Endothelial cell (in vitro differentiated cells): ENCODE measurements around the gene GBX1. TPM values are rescaled to one million over a fixed set of nuclear protein-coding genes. Genes with fewer than 3 reads are reported as not detected.

ENCODE experiments used
- DNase-seq: peaks from one replicate; pipeline ENCODE4 v3.0.0; 2021; ENCODE audit warnings: low spot score
- H3K27ac Mint-ChIP-seq: one replicate; pipeline ENCODE4 v1.8.0; 2021; ENCODE audit warnings: mixed read lengths, inconsistent platforms; ENCODE audit not compliant: unreplicated experiment
- H3K27me3 Mint-ChIP-seq: one replicate; pipeline ENCODE4 v1.8.0; 2021; ENCODE audit warnings: mild to moderate bottlenecking, moderate library complexity, mixed read lengths, inconsistent platforms; ENCODE audit not compliant: unreplicated experiment
- H3K36me3 Mint-ChIP-seq: one replicate; pipeline ENCODE4 v1.8.0; 2021; ENCODE audit warnings: mild to moderate bottlenecking, low read depth, mixed read lengths, inconsistent platforms; ENCODE audit not compliant: unreplicated experiment
- H3K4me1 Mint-ChIP-seq: one replicate; pipeline ENCODE4 v1.8.0; 2021; ENCODE audit warnings: mild to moderate bottlenecking, mixed read lengths, inconsistent platforms; ENCODE audit not compliant: unreplicated experiment
- H3K4me3 Mint-ChIP-seq: one replicate; pipeline ENCODE4 v1.8.0; 2021; ENCODE audit warnings: mild to moderate bottlenecking, mixed read lengths, inconsistent platforms; ENCODE audit not compliant: unreplicated experiment
- H3K9me3 Mint-ChIP-seq: one replicate; pipeline ENCODE4 v1.8.0; 2021; ENCODE audit warnings: mixed read lengths, inconsistent platforms; ENCODE audit not compliant: unreplicated experiment
- total RNA-seq: library from RNA; stranded (reverse); fragmentation: NEBNext Ultra II Directional; extraction: Animal tissue kit (Norgen Biotek cat#: 25700); gene quantifications from one replicate; pipeline ENCODE4 v1.2.1, GENCODE V29; 2021; ENCODE audit not compliant: unreplicated experiment
- TF ChIP-seq, protein P1 (sequence below): fragments of 200-600 bp; sonication (generic); IDR thresholded peaks from one replicate; pipeline ENCODE4 v1.5.0; 2021; ENCODE audit warnings: antibody characterized with exemption; ENCODE audit not compliant: unreplicated experiment

GBX1 gene
- total RNA-seq, 1 donor from 2014 or later, result 13.8 TPM

DNA sequence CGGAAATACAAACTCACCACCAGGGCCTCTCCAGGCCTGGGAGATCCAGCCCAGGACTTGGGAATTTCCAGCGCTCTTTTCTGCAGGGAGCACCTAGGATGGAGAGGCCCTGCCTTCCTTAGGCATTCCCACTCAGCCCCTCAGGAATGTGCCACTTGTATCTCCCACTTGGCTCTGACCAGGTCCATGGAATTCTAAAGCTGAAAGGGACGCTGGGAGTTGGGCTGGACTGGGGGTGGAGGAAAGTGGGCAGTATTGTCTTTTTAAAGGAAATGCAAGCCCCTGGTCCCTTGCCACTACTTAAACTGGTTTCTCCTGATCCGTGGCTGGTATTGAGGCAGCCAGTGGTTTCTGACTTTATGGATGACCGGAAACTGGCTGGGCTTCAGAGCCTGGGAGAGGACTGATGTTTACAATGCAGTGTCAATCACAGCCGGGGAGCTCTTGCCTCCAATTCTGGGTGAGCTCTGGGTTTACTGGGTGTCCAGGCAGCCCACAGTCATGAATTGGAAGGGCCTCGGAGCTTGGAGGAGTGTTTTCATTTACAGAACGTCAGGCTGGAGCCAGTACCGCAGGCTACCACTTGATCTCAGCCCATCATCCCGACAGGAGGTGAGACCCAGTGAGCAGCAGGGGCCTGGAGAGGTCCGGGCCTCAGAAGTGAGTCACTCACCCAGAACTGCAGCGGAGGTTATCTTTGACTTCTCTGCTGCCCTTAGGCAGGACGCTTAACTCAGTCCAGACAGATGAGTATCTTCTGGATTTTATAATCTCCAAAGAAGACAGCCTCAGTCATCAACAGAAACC lies 53.9 kb downstream of the GBX1 start:
- TF ChIP-seq, protein P1, sequence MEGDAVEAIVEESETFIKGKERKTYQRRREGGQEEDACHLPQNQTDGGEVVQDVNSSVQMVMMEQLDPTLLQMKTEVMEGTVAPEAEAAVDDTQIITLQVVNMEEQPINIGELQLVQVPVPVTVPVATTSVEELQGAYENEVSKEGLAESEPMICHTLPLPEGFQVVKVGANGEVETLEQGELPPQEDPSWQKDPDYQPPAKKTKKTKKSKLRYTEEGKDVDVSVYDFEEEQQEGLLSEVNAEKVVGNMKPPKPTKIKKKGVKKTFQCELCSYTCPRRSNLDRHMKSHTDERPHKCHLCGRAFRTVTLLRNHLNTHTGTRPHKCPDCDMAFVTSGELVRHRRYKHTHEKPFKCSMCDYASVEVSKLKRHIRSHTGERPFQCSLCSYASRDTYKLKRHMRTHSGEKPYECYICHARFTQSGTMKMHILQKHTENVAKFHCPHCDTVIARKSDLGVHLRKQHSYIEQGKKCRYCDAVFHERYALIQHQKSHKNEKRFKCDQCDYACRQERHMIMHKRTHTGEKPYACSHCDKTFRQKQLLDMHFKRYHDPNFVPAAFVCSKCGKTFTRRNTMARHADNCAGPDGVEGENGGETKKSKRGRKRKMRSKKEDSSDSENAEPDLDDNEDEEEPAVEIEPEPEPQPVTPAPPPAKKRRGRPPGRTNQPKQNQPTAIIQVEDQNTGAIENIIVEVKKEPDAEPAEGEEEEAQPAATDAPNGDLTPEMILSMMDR, result no peak
- no peak for DNase-seq
- Mint-ChIP-seq H3K4me3 (peak overlapping the region; percentile 76), H3K9me3 (no peaks in the 10 kb centered on the region), H3K36me3 (peaks cover 11% of the 10 kb centered on the region), H3K4me1 (peaks cover 39% of the 10 kb centered on the region), H3K27me3 (peaks cover 18% of the 10 kb centered on the region), H3K27ac (peak overlapping the region; percentile 81)

DNA sequence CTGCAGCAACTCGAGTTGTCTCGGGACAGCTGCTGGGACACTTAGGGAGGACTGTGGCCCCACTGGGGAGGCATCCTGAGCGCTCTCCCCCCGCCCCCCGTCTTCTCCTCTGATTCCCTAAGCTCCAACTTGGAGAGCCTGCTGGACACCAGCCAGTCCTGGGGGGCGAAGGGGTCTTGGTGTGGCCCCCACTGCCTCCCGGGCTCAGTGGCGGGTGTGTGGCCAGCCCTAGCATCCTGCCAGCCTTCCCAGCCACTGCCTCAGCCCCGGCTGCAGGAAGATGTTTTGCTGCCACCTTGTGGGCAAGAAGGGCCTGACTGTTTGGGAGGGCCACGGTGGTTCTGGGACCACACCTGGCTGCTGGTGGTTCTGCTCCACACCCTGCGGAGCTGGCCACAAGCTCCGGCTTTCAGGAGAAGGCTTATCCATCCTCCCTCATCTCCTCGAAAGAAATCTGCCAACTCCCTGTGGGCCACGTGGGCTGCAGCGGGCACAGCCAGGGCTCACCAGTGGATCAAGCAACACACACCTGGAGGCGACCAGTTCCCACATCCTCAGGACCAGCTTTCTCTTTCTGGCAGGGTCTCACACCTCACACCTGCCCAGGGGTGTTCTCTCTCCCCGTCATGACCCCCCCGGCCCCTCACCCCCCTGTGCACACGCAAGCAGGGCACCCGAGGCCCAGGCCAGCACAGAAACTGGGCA lies 56.4 kb downstream of the GBX1 start:
- Mint-ChIP-seq H3K36me3 (peaks cover 7% of the 10 kb centered on the region), H3K27me3 (peaks cover 16% of the 10 kb centered on the region), H3K4me1 (peaks cover 39% of the 10 kb centered on the region), H3K4me3 (no peak overlapping the region), H3K9me3 (no peaks in the 10 kb centered on the region), H3K27ac (no peak overlapping the region)
- TF ChIP-seq, protein P1, result peak; percentile 78
- peak; percentile 82 for DNase-seq

DNA sequence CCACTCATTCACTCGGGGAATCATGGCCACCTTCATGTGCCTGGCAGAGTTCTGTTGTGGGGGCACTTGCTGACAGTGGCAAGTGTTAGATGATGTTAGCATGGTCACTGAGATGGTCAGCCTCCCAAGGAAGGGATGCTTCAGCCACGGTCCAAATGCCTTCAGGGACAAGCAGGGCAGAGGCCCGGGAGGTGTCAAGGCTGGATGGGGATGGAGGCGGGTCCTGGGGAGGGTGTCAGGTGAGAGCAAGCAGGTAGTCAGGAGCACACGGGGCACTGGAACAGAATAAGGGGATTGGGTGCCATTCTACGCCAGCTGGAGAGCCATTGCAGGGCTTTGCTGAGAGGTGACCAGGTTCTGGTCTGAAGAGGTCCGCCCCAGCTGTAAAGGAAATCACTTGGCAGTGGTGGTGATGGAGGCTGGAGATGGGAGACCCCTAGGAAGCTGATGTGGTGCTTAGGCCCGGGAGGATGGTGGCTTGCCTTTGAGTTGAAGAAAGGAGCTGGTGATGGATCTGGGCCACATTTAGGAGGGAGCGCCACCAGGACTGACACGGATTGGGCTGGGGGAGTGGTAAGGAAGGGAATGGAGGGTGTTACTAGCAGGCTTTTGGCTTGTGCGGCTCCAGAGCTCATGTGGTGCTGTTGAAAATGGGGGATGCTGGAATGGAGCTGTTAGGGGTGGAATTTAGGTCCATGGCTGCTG lies 57.1 kb downstream of the GBX1 start:
- Mint-ChIP-seq H3K4me3 (peak overlapping the region; percentile 73), H3K36me3 (peaks cover 7% of the 10 kb centered on the region), H3K9me3 (no peaks in the 10 kb centered on the region), H3K4me1 (peaks cover 35% of the 10 kb centered on the region), H3K27me3 (peaks cover 13% of the 10 kb centered on the region), H3K27ac (peak overlapping the region; percentile 86)
- DNase-seq, result no peak
- TF ChIP-seq, protein P1, result no peak

DNA sequence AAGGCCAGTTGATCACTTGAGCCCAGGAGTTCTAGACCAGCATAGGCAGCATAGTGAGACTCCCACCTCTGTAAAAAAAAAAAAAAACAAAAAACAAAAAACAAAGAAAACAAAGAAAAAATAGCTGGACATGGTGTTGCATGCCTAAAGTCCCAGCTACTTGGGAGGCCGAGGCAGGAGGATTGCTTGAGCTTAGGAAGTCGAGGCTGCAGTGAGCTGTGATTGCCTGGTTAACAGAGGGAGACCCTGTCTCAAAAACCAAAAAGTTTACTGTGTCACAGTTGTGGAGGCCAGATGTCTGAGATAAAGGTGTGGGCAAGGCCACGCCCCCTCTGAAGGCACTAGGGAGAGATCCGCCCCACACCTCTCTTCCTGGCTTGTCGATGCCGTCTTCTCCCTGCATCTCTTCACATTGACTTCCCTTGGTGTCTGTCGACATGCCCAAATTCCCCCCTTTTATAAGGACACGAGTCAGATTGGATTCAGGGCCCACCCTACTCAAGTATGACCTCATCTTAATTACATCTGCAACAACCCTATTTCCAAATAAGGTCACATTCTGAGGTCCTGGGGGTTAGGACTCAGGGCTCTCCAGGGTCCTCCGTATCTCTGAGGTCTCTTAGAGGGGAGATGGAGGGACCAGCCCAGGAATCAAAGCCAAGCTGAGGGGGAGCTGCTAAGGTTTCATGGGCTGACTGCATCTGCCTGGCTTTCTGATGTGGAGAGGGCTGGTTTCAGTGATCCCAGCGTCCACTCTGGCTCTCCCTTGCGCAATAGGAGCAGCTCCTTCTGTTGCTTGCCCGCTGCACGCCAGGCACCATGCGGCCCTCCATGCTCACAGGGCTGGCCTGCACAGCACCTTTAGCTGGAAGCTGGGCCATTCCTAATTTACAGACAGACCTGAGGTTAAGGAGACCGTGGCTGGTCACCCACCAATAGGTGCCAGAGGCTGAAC lies 58.1 kb downstream of the GBX1 start:
- Mint-ChIP-seq H3K27me3 (peaks cover 13% of the 10 kb centered on the region), H3K4me3 (peak overlapping the region; percentile 2), H3K27ac (no peak overlapping the region), H3K9me3 (no peaks in the 10 kb centered on the region), H3K4me1 (peaks cover 35% of the 10 kb centered on the region), H3K36me3 (peaks cover 7% of the 10 kb centered on the region)
- TF ChIP-seq, protein P1, result no peak
- no peak for DNase-seq
